OCI-LY1 (cell line): ENCODE data around the gene GPR18.

Experiments used
- H2AFZ ChIP-seq: fragments of 200-600 bp; sonication (generic), shearing (Covaris generic); 2 replicates; pipeline ENCODE4 v1.6.0; 2014; ENCODE audit warnings: antibody characterized with exemption, mild to moderate bottlenecking, low read length
- H3F3A ChIP-seq: fragments of 200-600 bp; sonication (generic), shearing (Covaris generic); 2 replicates; pipeline ENCODE4 v1.6.0; 2014; ENCODE audit warnings: mild to moderate bottlenecking, antibody characterized with exemption, low read length, moderate library complexity; ENCODE audit not compliant: insufficient read depth
- H3K27ac ChIP-seq: fragments of 200-600 bp; sonication (generic); 2 replicates; pipeline ENCODE4 v1.5.1; 2014; ENCODE audit warnings: low read length, mixed run types, mild to moderate bottlenecking, low read depth; ENCODE audit not compliant: poor library complexity, severe bottlenecking
- H3K27me3 ChIP-seq: fragments of 200-600 bp; sonication (generic); 2 replicates; pipeline ENCODE4 v1.6.0; 2014; ENCODE audit warnings: antibody characterized with exemption, mild to moderate bottlenecking, low read length, moderate library complexity; ENCODE audit not compliant: insufficient read depth
- H3K36me3 ChIP-seq: fragments of 200-600 bp; sonication (generic); 2 replicates; pipeline ENCODE4 v1.6.1; 2014; ENCODE audit warnings: mild to moderate bottlenecking, antibody characterized with exemption, low read length, moderate library complexity, mixed read lengths; ENCODE audit not compliant: insufficient read depth
- H3K4me1 ChIP-seq: fragments of 200-600 bp; sonication (generic); 2 replicates; pipeline ENCODE4 v1.5.1; 2014; ENCODE audit warnings: mild to moderate bottlenecking, low read length, moderate library complexity; ENCODE audit not compliant: insufficient read depth, severe bottlenecking
- H3K4me2 ChIP-seq: fragments of 200-600 bp; sonication (generic), shearing (Covaris generic); 2 replicates; pipeline ENCODE4 v1.6.1; 2014; ENCODE audit warnings: low read length
- H3K4me3 ChIP-seq: fragments of 200-600 bp; sonication (generic); 2 replicates; pipeline ENCODE4 v1.5.1; 2014; ENCODE audit warnings: low read length, low read depth, mild to moderate bottlenecking, mixed read lengths; ENCODE audit not compliant: poor library complexity, severe bottlenecking
- H3K79me2 ChIP-seq: fragments of 200-600 bp; shearing (Covaris generic); 2 replicates; pipeline ENCODE4 v1.6.1; 2016; ENCODE audit warnings: mixed run types, low read length, mixed read lengths; ENCODE audit not compliant: insufficient read depth
- H3K9ac ChIP-seq: fragments of 200-600 bp; sonication (generic), shearing (Covaris generic); 2 replicates; pipeline ENCODE4 v1.6.1; 2014; ENCODE audit warnings: mild to moderate bottlenecking, low read length, mixed read lengths
- H3K9me2 ChIP-seq: fragments of 200-600 bp; sonication (generic), shearing (Covaris generic); 2 replicates; pipeline ENCODE4 v1.6.1; 2014; ENCODE audit warnings: low read depth, mild to moderate bottlenecking, low read length, mixed read lengths
- H3K9me3 ChIP-seq: fragments of 200-600 bp; shearing (Covaris generic); 2 replicates; pipeline ENCODE4 v1.6.1; 2014; ENCODE audit warnings: low read length, mixed read lengths
- H4K20me1 ChIP-seq: fragments of 200-600 bp; sonication (generic), shearing (Covaris generic); 2 replicates; pipeline ENCODE4 v1.6.0; 2016; ENCODE audit warnings: mild to moderate bottlenecking, low read length; ENCODE audit not compliant: insufficient read depth
- CTCF ChIP-seq: fragments of 200-600 bp; sonication (generic), shearing (Covaris generic); IDR thresholded peaks from 2 replicates; pipeline ENCODE4 v1.5.1; 2017; ENCODE audit warnings: mild to moderate bottlenecking, antibody characterized with exemption, low read length, moderate library complexity, mixed read lengths
- EZH2 ChIP-seq: fragments of 200-600 bp; sonication (generic), shearing (Covaris generic); IDR thresholded peaks from 2 replicates; pipeline ENCODE4 v1.8.0; 2017; ENCODE audit warnings: borderline replicate concordance, mixed run types, mild to moderate bottlenecking, antibody characterized with exemption, low read length, moderate library complexity, mixed read lengths

GPR18 gene

DNA sequence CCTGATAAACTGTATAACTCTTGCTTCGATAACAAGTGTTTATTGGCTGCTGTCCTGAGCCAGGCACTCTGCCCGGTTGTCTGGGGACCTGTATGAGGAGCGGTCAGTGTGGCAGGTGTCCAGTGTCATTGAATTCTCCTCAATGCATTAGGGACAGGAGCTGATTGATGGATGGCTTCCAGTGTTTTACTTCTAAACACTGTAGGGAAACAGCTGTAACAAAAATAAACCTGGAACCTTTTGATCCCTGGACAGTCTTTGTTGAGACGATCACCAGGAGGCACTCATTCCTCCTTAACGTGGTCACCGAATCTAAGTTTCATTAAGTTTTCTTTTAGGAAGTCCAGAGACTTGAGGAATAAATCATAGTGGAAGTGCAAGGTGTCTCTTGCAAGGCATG is 39.6 kb downstream of the GPR18 start:
- peaks cover 18% of the 10 kb centered on the region for H3K79me2 ChIP-seq
- H3K4me3 ChIP-seq = no peak overlapping the region
- no peak overlapping the region for H2AFZ ChIP-seq
- peak overlapping the region; percentile 12; the same call in 1 of the 2 replicates for H3K4me2 ChIP-seq
- H3K4me1 ChIP-seq = peaks cover 64% of the 10 kb centered on the region
- peaks cover 3% of the 10 kb centered on the region; the same call in 1 of the 2 replicates for H4K20me1 ChIP-seq
- no peak for TF ChIP-seq EZH2
- no peak for TF ChIP-seq CTCF
- H3K9me2 ChIP-seq = no peaks in the 10 kb centered on the region
- peaks cover 8% of the 10 kb centered on the region for H3K9me3 ChIP-seq
- no peak overlapping the region for H3K9ac ChIP-seq
- no peaks in the 10 kb centered on the region for H3K27me3 ChIP-seq
- H3F3A ChIP-seq = no peaks in the 10 kb centered on the region
- H3K36me3 ChIP-seq = peaks cover 27% of the 10 kb centered on the region
- no peak overlapping the region for H3K27ac ChIP-seq

- Histone ChIP-seq H2AFZ (no peak overlapping the region), H3K4me3 (no peak overlapping the region), H3K36me3 (peaks cover 25% of the 10 kb centered on the region), H3K4me1 (peaks cover 60% of the 10 kb centered on the region), H3K27ac (no peak overlapping the region), H3K9ac (no peak overlapping the region), H3K4me2 (no peak overlapping the region), H3K79me2 (peaks cover 14% of the 10 kb centered on the region), H3K9me3 (peaks cover 7% of the 10 kb centered on the region), H3K27me3 (no peaks in the 10 kb centered on the region), H3F3A (no peaks in the 10 kb centered on the region), H3K9me2 (no peaks in the 10 kb centered on the region), H4K20me1 (peaks cover 3% of the 10 kb centered on the region; the same call in 1 of the 2 replicates)
- TF ChIP-seq EZH2 (no peak), CTCF (no peak)
These were observed 40.1 kb downstream of the GPR18 start for GRCh38 chr13:99218126-99218525.

- TF ChIP-seq EZH2 (no peak), CTCF (no peak)
- H3K27me3 ChIP-seq = no peaks in the 10 kb centered on the region
- H3K36me3 ChIP-seq = peaks cover 19% of the 10 kb centered on the region
- H3K9me3 ChIP-seq = peaks cover 2% of the 10 kb centered on the region; the same call in 1 of the 2 replicates
- no peak overlapping the region for H3K27ac ChIP-seq
- no peak overlapping the region for H2AFZ ChIP-seq
- H3K4me2 ChIP-seq = peak overlapping the region; percentile 21; the same call in 1 of the 2 replicates
- no peaks in the 10 kb centered on the region for H3K9me2 ChIP-seq
- H3K9ac ChIP-seq = no peak overlapping the region
- H3K4me1 ChIP-seq = peaks cover 58% of the 10 kb centered on the region
- peaks cover 6% of the 10 kb centered on the region; the same call in 1 of the 2 replicates for H4K20me1 ChIP-seq
- no peaks in the 10 kb centered on the region for H3F3A ChIP-seq
- H3K4me3 ChIP-seq = no peak overlapping the region
- peaks cover 9% of the 10 kb centered on the region for H3K79me2 ChIP-seq
These were observed 40.6 kb downstream of the GPR18 start for GRCh38 chr13:99217461-99218110.
